ENCODE measurements around the gene ADCY3. TPM values are rescaled to one million over a fixed set of nuclear protein-coding genes. Genes with fewer than 3 reads are reported as not detected.
A peak's percentile ranks its signal among the peaks of the same experiment; 100 is the strongest.

Gene ADCY3
- total and polyA plus RNA-seq, 2 of the 4 experiments (the other 2 are of a cell fraction), result 17.4 to 46.1 TPM

DNA sequence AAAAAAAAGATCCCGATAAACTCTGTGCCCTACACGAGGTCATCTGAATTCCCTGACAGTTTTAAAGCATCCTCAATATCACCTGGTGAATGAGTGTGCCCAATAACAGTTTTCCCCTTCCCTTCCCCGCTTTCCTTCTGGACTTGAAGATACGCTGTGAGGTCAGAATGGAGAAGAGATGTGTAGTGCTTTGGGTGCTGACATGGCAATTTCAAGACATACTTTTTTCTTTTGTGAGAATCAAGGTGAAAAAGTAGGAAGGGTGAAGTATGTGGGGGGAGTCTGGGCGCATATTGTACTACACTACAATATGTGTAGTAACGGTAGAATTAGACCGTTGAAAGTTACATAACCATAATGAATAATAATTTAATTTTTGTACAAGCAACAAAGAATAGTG, 30.1 kb upstream of the ADCY3 start:
- H3K4me2 ChIP-seq (ENCODE audit: low read depth, low read length), result no peak overlapping the region
- H3K9me1 ChIP-seq (ENCODE audit: insufficient read depth, low read length), result peaks cover 3% of the 10 kb centered on the region; the same call in 1 of the 2 replicates
- dilution Hi-C loops (cut with HindIII; ENCODE audit: low sequenced_read_pairs, unreplicated experiment), result no loop called here
- POLR2A ChIA-PET (ENCODE audit: unreplicated experiment), result no interaction called here
- H3K4ac ChIP-seq (ENCODE audit: low read depth, low read length), result no peak overlapping the region
- H2AFZ ChIP-seq (replicated peaks; ENCODE audit: low read length, poor library complexity), result no peak overlapping the region
- H4K20me1 ChIP-seq (ENCODE audit: insufficient read depth, low read length), result no peaks in the 10 kb centered on the region
- ATAC-seq (ENCODE audit: low read depth) (no peak), DNase-seq (no peak)
- peaks cover 7% of the 10 kb centered on the region; the same call in 1 of the 2 replicates for H3K4me1 ChIP-seq (ENCODE audit: control insufficient read depth, insufficient read depth, low read length)
- H3K9me3 ChIP-seq (ENCODE audit: control insufficient read depth, insufficient read depth, low read length), result no peaks in the 10 kb centered on the region
- H3K36me3 ChIP-seq (ENCODE audit: control insufficient read depth, insufficient read depth, low read length), result peaks cover 14% of the 10 kb centered on the region
- no peak overlapping the region for H2BK120ac ChIP-seq (ENCODE audit: low read depth, low read length)
- CTCF ChIA-PET, result no interaction called here
- H3K14ac ChIP-seq (replicated peaks; ENCODE audit: low read depth, low read length), result no peak overlapping the region
- H3K27me3 ChIP-seq (ENCODE audit: control insufficient read depth, insufficient read depth, low read length), result no peaks in the 10 kb centered on the region
- H3K18ac ChIP-seq (ENCODE audit: low read depth, low read length), result no peak overlapping the region
- no peak overlapping the region for H3K9ac ChIP-seq (ENCODE audit: low read depth, low read length)
- no peak overlapping the region for H4K5ac ChIP-seq (ENCODE audit: low read depth, low read length)
- H2BK5ac ChIP-seq (ENCODE audit: low read depth, low read length, poor library complexity, severe bottlenecking), result no peak overlapping the region
- intact Hi-C loops (cut with micrococcal nuclease), result no loop called here
- no peak for TF ChIP-seq CEBPB (IDR thresholded peaks at IDR 0.05; ENCODE audit: low read depth, low read length)
- peak; percentile 83 for TF ChIP-seq MAFK (IDR thresholded peaks at IDR 0.05; ENCODE audit: low read depth, low read length)
- no peak for TF ChIP-seq CHD1 (IDR thresholded peaks at IDR 0.05; ENCODE audit: low read depth, low read length)
- no peak overlapping the region for H2BK15ac ChIP-seq (ENCODE audit: low read depth, low read length)
- no CpG with 5 or more reads among the region's 7 CpGs for WGBS, 2 experiments (ENCODE audit: extremely low coverage in 2 of 2, insufficient read length in 1 of 2)
- no peak overlapping the region for H4K91ac ChIP-seq (ENCODE audit: insufficient read depth, low read depth, low read length)
- H2BK20ac ChIP-seq (ENCODE audit: low read depth, low read length), result no peak overlapping the region
- H3K23ac ChIP-seq (ENCODE audit: low read depth, low read length), result no peak overlapping the region
- no peaks in the 10 kb centered on the region; a peak in 1 of 4 replicates for H3K79me1 ChIP-seq (ENCODE audit: low read depth in 1 of 2, low read length in 2 of 2)
- no peak overlapping the region for H3K27ac ChIP-seq (ENCODE audit: insufficient read depth, low read length)
- H4K8ac ChIP-seq (ENCODE audit: low read depth in 2 of 2, low read length in 2 of 2), result no peak overlapping the region
- no peak overlapping the region for H3K4me3 ChIP-seq (ENCODE audit: insufficient read depth, low read depth, low read length)
- H2AK5ac ChIP-seq (ENCODE audit: low read depth, low read length), result no peak overlapping the region
- H2AK9ac ChIP-seq (replicated peaks; ENCODE audit: low read depth, low read length, poor library complexity), result no peak overlapping the region
- in situ Hi-C loops (cut with MboI; ENCODE audit: low sequenced_read_pairs), result no loop called here
- H3K56ac ChIP-seq (ENCODE audit: extremely low read depth, insufficient read depth, low read length), result no peak overlapping the region
- no TSS peak for BruUV-seq (replicated peaks)

All from IMR-90 (cell line).